Subcutaneous abdominal adipose tissue (tissue), 5 donors: ENCODE data around the gene CACNA1S.

ENCODE experiments used
- H3K27ac ChIP-seq: one replicate; pipeline ENCODE4 v1.7.0; 2013; ENCODE audit warnings: low read depth, mild to moderate bottlenecking, inconsistent platforms, low read length, moderate library complexity
- H3K27me3 ChIP-seq, 5 donors: one replicate each; pipeline ENCODE4 v1.7.0; 2013; ENCODE audit warnings: low read length in 5 of 5, inconsistent platforms in 1 of 5; ENCODE audit not compliant: control insufficient read depth in 5 of 5, insufficient read depth in 4 of 5
- H3K36me3 ChIP-seq, 5 donors: one replicate each; pipeline ENCODE4 v1.7.0; 2013; ENCODE audit warnings: low read length in 5 of 5; ENCODE audit not compliant: control insufficient read depth in 5 of 5, insufficient read depth in 5 of 5
- H3K4me1 ChIP-seq, 5 donors: one replicate each; pipeline ENCODE4 v1.7.0; 2013; ENCODE audit warnings: low read length in 5 of 5, mild to moderate bottlenecking in 3 of 5, moderate library complexity in 1 of 5; ENCODE audit not compliant: control insufficient read depth in 5 of 5, insufficient read depth in 5 of 5
- H3K4me3 ChIP-seq, 5 donors: one replicate each; pipeline ENCODE4 v1.7.0; 2013; ENCODE audit warnings: low read length in 5 of 5, low read depth in 1 of 5
- H3K9ac ChIP-seq, 5 donors: one replicate each; pipeline ENCODE4 v1.7.0; 2013; ENCODE audit warnings: low read length in 5 of 5, mild to moderate bottlenecking in 4 of 5, moderate library complexity in 3 of 5
- H3K9me3 ChIP-seq, 5 donors: one replicate each; pipeline ENCODE4 v1.7.0; 2013; ENCODE audit warnings: low read length in 5 of 5; ENCODE audit not compliant: control insufficient read depth in 5 of 5
- donor health status: healthy.
- donor health status: healthy.
- donor health status: healthy.
- donor health status: healthy.
- donor health status: healthy.

The CACNA1S gene

GRCh38 chr1:201044119-201044518 lies 68.1 kb downstream of the CACNA1S start:
- no peak overlapping the region for H3K9ac ChIP-seq
- no peak overlapping the region for H3K4me3 ChIP-seq
- H3K9me3 ChIP-seq: no peaks in the 10 kb centered on the region
- H3K4me1 ChIP-seq: peaks cover 0 to 4% (median 0%) of the 10 kb centered on the region in 5 donors
- peaks cover 0 to 12% (median 7%) of the 10 kb centered on the region in 5 donors for H3K27me3 ChIP-seq
- no peaks in the 10 kb centered on the region for H3K36me3 ChIP-seq
- H3K27ac ChIP-seq: no peak overlapping the region

GRCh38 chr1:201042779-201043461 lies 69.3 kb downstream of the CACNA1S start:
- no peaks in the 10 kb centered on the region for H3K9me3 ChIP-seq
- no peak overlapping the region for H3K27ac ChIP-seq
- H3K27me3 ChIP-seq: peaks cover 0 to 5% (median 2%) of the 10 kb centered on the region in 5 donors
- no peak overlapping the region for H3K4me3 ChIP-seq
- H3K4me1 ChIP-seq: peaks cover 0 to 4% (median 0%) of the 10 kb centered on the region in 5 donors
- H3K36me3 ChIP-seq: no peaks in the 10 kb centered on the region
- no peak overlapping the region for H3K9ac ChIP-seq

GRCh38 chr1:201041011-201041410 lies 71.2 kb downstream of the CACNA1S start:
- H3K9ac ChIP-seq: no peak overlapping the region
- no peak overlapping the region for H3K4me3 ChIP-seq
- H3K4me1 ChIP-seq: peaks cover 0 to 4% (median 0%) of the 10 kb centered on the region in 5 donors
- H3K36me3 ChIP-seq: no peaks in the 10 kb centered on the region
- H3K27me3 ChIP-seq: peaks cover 0 to 9% (median 4%) of the 10 kb centered on the region in 5 donors
- no peaks in the 10 kb centered on the region for H3K9me3 ChIP-seq
- H3K27ac ChIP-seq: no peak overlapping the region

- H3K27me3 ChIP-seq: peaks cover 0 to 10% (median 4%) of the 10 kb centered on the region in 5 donors
- H3K4me3 ChIP-seq: no peak overlapping the region
- no peak overlapping the region for H3K9ac ChIP-seq
- peaks cover 0 to 4% (median 0%) of the 10 kb centered on the region in 5 donors for H3K4me1 ChIP-seq
- no peaks in the 10 kb centered on the region for H3K9me3 ChIP-seq
- no peak overlapping the region for H3K27ac ChIP-seq
- H3K36me3 ChIP-seq: no peaks in the 10 kb centered on the region
Measured at GRCh38 chr1:201039876-201040275, 72.3 kb downstream of the CACNA1S start.

DNA sequence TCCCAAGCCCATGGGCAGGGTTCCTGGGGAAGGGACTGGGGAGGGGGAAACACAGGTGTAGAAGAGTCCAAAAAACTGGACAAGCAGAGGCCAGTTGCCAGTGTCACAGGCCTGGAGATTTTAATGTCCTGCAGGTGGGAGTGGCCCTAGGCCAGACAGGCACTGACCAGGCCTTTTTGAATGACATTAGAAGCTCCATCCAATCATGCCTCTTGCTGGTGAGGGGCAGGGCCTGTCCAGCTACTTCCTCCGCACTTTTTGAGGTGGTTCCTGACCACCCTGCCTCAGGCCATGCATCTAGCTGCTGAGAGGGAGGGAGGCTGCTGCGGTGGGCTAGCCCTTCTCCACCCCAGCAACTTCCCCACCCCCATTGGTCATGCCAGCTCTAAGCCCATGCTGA lies 72.8 kb downstream of the CACNA1S start:
- Histone ChIP-seq H3K4me1 (peaks cover 0 to 4% (median 0%) of the 10 kb centered on the region in 5 donors), H3K4me3 (no peak overlapping the region), H3K9ac (no peak overlapping the region), H3K27me3 (peaks cover 0 to 10% (median 4%) of the 10 kb centered on the region in 5 donors), H3K27ac (no peak overlapping the region), H3K36me3 (no peaks in the 10 kb centered on the region), H3K9me3 (no peaks in the 10 kb centered on the region)

DNA sequence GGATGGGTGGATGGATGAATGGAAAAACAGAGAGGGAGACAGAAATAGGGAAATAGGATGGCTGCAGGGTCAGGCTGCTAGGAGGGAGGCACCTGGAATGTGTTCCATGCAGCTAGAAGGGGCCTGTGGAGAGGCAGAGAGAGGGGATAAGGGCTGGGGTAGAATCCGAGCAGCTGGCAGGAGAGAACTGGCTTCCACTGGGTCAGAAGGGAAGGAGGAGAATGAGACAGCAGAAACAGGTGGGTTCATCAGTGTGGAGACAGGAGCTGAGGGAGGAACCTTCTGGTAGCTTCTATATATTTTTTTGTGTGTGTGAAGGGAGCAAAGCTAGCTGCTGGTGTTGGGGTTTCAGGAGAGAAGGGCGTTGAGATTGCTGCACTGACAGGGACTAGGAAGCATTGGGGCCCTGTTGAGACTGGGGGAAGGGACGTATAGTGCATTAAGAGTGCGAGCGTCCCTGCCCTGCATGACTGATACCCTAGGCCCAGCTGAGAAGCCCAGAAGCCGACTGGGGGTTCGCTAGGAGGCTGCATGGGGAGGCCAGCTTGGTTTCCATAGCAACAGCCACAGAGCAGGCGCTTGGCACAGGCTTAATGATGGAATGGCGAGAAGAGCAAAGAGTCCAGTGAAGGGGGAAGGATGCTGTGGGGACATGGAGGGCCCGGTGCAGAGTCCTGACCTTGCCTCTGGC lies 73.9 kb downstream of the CACNA1S start:
- no peak overlapping the region for H3K27ac ChIP-seq
- no peak overlapping the region for H3K4me3 ChIP-seq
- no peak overlapping the region for H3K9ac ChIP-seq
- peaks cover 0 to 9% (median 4%) of the 10 kb centered on the region in 5 donors for H3K27me3 ChIP-seq
- peaks cover 0 to 4% (median 0%) of the 10 kb centered on the region in 5 donors for H3K4me1 ChIP-seq
- H3K9me3 ChIP-seq: no peaks in the 10 kb centered on the region
- no peaks in the 10 kb centered on the region for H3K36me3 ChIP-seq

DNA sequence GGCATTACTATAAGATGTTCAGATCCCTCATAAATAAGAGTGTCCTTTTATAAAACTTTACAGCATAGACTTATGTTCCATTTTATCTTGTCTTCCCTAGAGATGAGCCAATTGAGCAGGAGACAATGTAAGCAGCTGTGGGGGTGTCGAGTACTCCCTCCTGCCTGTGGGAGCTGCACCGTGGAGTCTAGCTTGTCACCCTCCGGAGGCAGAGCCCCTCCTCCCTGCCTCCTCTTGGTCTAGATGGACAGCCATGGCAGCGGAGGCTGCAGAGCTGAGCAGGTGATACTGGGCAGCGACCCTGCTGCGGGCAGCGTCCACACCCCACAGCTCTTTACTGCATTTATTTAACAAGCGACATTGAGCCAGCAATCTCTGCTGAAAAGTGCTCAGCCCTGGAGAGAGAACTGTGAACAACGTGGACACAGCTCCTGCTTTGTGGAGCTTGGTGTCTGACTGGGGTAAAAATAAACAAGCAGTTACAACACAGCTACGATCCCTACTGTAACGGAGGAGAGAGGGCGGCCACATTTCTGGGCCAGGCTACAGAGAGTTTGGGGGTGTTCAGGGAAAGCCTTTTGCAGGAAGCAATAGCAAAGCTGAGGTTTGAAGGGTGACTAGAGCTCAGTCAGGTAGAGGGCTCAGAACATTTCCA lies 75.9 kb downstream of the CACNA1S start:
- no peak overlapping the region for H3K9ac ChIP-seq
- no peaks in the 10 kb centered on the region for H3K4me1 ChIP-seq
- no peak overlapping the region for H3K4me3 ChIP-seq
- no peak overlapping the region for H3K27ac ChIP-seq
- H3K9me3 ChIP-seq: no peaks in the 10 kb centered on the region
- H3K36me3 ChIP-seq: no peaks in the 10 kb centered on the region
- peaks cover 0 to 9% (median 4%) of the 10 kb centered on the region in 5 donors for H3K27me3 ChIP-seq

GRCh38 chr1:201034671-201035070 lies 77.6 kb downstream of the CACNA1S start:
- Histone ChIP-seq H3K9ac (no peak overlapping the region), H3K27me3 (peaks cover 0 to 9% (median 4%) of the 10 kb centered on the region in 5 donors), H3K4me3 (no peak overlapping the region), H3K4me1 (no peaks in the 10 kb centered on the region), H3K9me3 (no peaks in the 10 kb centered on the region), H3K36me3 (no peaks in the 10 kb centered on the region), H3K27ac (no peak overlapping the region)

GRCh38 chr1:201032408-201032807 lies 79.8 kb downstream of the CACNA1S start:
- H3K9ac ChIP-seq: no peak overlapping the region
- no peak overlapping the region for H3K4me3 ChIP-seq
- H3K9me3 ChIP-seq: no peaks in the 10 kb centered on the region
- peaks cover 0 to 9% (median 3%) of the 10 kb centered on the region in 5 donors for H3K27me3 ChIP-seq
- H3K36me3 ChIP-seq: no peaks in the 10 kb centered on the region
- H3K27ac ChIP-seq: no peak overlapping the region
- H3K4me1 ChIP-seq: peaks cover 0 to 16% (median 9%) of the 10 kb centered on the region in 5 donors

- H3K27me3 ChIP-seq: no peaks in the 10 kb centered on the region
- no peaks in the 10 kb centered on the region for H3K9me3 ChIP-seq
- no peak overlapping the region for H3K4me3 ChIP-seq
- H3K4me1 ChIP-seq: peaks cover 0 to 44% (median 25%) of the 10 kb centered on the region in 5 donors
- no peaks in the 10 kb centered on the region for H3K36me3 ChIP-seq
- H3K9ac ChIP-seq: no peak overlapping the region
- no peak overlapping the region for H3K27ac ChIP-seq
Measured at GRCh38 chr1:201028461-201028889, 83.8 kb downstream of the CACNA1S start.
